Loucy (cell line): ENCODE results near the gene AP1G2.

Source experiments
- H2AFZ ChIP-seq: fragments of 200-600 bp; sonication (generic); 2 replicates; pipeline ENCODE4 v1.6.0; 2016; ENCODE audit warnings: antibody characterized with exemption, mild to moderate bottlenecking, low read length, moderate library complexity
- H3F3A ChIP-seq: fragments of 200-600 bp; 2 replicates; pipeline ENCODE4 v1.6.0; 2016; ENCODE audit warnings: antibody characterized with exemption, low read depth, mild to moderate bottlenecking
- H3K27me3 ChIP-seq: fragments of 200-600 bp; sonication (generic); 2 replicates; pipeline ENCODE4 v1.6.1; 2014; ENCODE audit warnings: low read length, mild to moderate bottlenecking; ENCODE audit not compliant: insufficient read depth, poor library complexity, severe bottlenecking
- H3K36me3 ChIP-seq: fragments of 200-600 bp; sonication (generic); 2 replicates; pipeline ENCODE4 v1.6.1; 2016; ENCODE audit warnings: low read length; ENCODE audit not compliant: insufficient read depth
- H3K4me1 ChIP-seq: fragments of 200-600 bp; sonication (generic); 2 replicates; pipeline ENCODE4 v1.5.1; 2014; ENCODE audit warnings: low read length, mild to moderate bottlenecking; ENCODE audit not compliant: insufficient read depth, poor library complexity, severe bottlenecking
- H3K4me2 ChIP-seq: fragments of 200-600 bp; sonication (generic); 2 replicates; pipeline ENCODE4 v1.6.0; 2014; ENCODE audit warnings: antibody characterized with exemption, low read length, low read depth, mild to moderate bottlenecking; ENCODE audit not compliant: poor library complexity, severe bottlenecking
- H3K4me3 ChIP-seq: fragments of 200-600 bp; sonication (generic); 2 replicates; pipeline ENCODE4 v1.5.1; 2014; ENCODE audit warnings: low read length, mild to moderate bottlenecking, mixed read lengths; ENCODE audit not compliant: poor library complexity, severe bottlenecking
- H3K79me2 ChIP-seq: fragments of 200-600 bp; sonication (generic); 2 replicates; pipeline ENCODE4 v1.6.1; 2014; ENCODE audit warnings: low read length; ENCODE audit not compliant: insufficient read depth
- H3K9ac ChIP-seq: fragments of 200-600 bp; sonication (generic); 2 replicates; pipeline ENCODE4 v1.6.0; 2014; ENCODE audit warnings: mild to moderate bottlenecking, low read depth, low read length, moderate library complexity; ENCODE audit not compliant: poor library complexity, severe bottlenecking
- H3K9me2 ChIP-seq: fragments of 200-600 bp; sonication (generic); replicated peaks from 2 replicates; pipeline ENCODE4 v1.6.1; 2016; ENCODE audit warnings: low read depth, low read length, mixed read lengths
- H3K9me3 ChIP-seq: fragments of 200-600 bp; sonication (generic); 2 replicates; pipeline ENCODE4 v1.6.1; 2014; ENCODE audit warnings: mild to moderate bottlenecking, antibody characterized with exemption, low read length, low read depth; ENCODE audit not compliant: insufficient read depth
- H4K20me1 ChIP-seq: fragments of 200-600 bp; sonication (generic); 2 replicates; pipeline ENCODE4 v1.6.0; 2014; ENCODE audit warnings: antibody characterized with exemption, low read length, mild to moderate bottlenecking; ENCODE audit not compliant: insufficient read depth, poor library complexity, severe bottlenecking
- CTCF ChIP-seq: fragments of 200-600 bp; sonication (generic); conservative IDR thresholded peaks from 2 replicates; pipeline ENCODE4 v1.5.1; 2014; ENCODE audit warnings: mild to moderate bottlenecking, antibody characterized with exemption, low read length
- EZH2phosphoT487 ChIP-seq: fragments of 200-600 bp; IDR thresholded peaks from 2 replicates; pipeline ENCODE4 v1.6.1; 2018; ENCODE audit warnings: antibody characterized with exemption, mild to moderate bottlenecking, moderate library complexity, borderline replicate concordance

Gene AP1G2

DNA sequence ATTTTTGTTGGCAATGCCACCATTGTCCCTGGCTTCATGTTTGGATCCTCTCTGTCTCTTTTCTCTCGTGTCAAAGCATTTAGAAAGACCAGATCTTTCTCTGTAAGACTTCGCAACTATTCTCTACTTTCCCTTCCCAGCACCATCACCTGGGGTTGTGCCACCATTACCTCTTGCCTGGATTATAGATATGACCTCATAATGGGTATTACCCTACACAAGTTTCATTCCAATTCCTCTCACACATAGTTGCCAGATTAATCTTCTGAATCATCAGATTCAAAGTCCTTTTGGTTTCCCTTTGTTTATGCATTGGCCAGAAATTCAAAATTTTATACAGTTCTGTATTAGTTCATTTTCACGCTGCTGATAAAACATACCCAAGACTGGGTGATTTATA lies 41.4 kb upstream of the AP1G2 start:
- Histone ChIP-seq H3K4me1 (peaks cover 20% of the 10 kb centered on the region), H3K27me3 (no peaks in the 10 kb centered on the region), H3K9ac (no peak overlapping the region), H4K20me1 (no peaks in the 10 kb centered on the region), H3K79me2 (no peaks in the 10 kb centered on the region), H3K9me2 (no peaks in the 10 kb centered on the region), H2AFZ (no peak overlapping the region), H3K36me3 (no peaks in the 10 kb centered on the region), H3K4me2 (no peak overlapping the region), H3K9me3 (no peaks in the 10 kb centered on the region), H3K4me3 (no peak overlapping the region), H3F3A (peaks cover 3% of the 10 kb centered on the region; the same call in 1 of the 2 replicates)
- no peak for TF ChIP-seq CTCF
- TF ChIP-seq EZH2phosphoT487, result no peak

- H3K36me3 ChIP-seq, result no peaks in the 10 kb centered on the region
- no peaks in the 10 kb centered on the region for H3K9me3 ChIP-seq
- no peaks in the 10 kb centered on the region for H3K9me2 ChIP-seq
- H3F3A ChIP-seq, result peaks cover 3% of the 10 kb centered on the region; the same call in 1 of the 2 replicates
- no peaks in the 10 kb centered on the region for H4K20me1 ChIP-seq
- TF ChIP-seq EZH2phosphoT487 (no peak), CTCF (no peak)
- H2AFZ ChIP-seq, result no peak overlapping the region
- H3K4me3 ChIP-seq, result no peak overlapping the region
- no peak overlapping the region for H3K9ac ChIP-seq
- H3K27me3 ChIP-seq, result no peaks in the 10 kb centered on the region
- H3K4me2 ChIP-seq, result no peak overlapping the region
- H3K4me1 ChIP-seq, result peaks cover 20% of the 10 kb centered on the region
- no peaks in the 10 kb centered on the region for H3K79me2 ChIP-seq
Observed at GRCh38 chr14:23608454-23608853, 40.9 kb upstream of the AP1G2 start.

GRCh38 chr14:23605931-23606585 lies 38.5 kb upstream of the AP1G2 start:
- no peak for TF ChIP-seq EZH2phosphoT487
- no peak for TF ChIP-seq CTCF
- no peaks in the 10 kb centered on the region for H3K36me3 ChIP-seq
- H3K9ac ChIP-seq, result no peak overlapping the region
- H3K4me2 ChIP-seq, result no peak overlapping the region
- no peaks in the 10 kb centered on the region for H4K20me1 ChIP-seq
- H3K9me2 ChIP-seq, result no peaks in the 10 kb centered on the region
- H3K79me2 ChIP-seq, result no peaks in the 10 kb centered on the region
- no peak overlapping the region for H2AFZ ChIP-seq
- H3K4me1 ChIP-seq, result peaks cover 30% of the 10 kb centered on the region
- H3K9me3 ChIP-seq, result no peaks in the 10 kb centered on the region
- peaks cover 3% of the 10 kb centered on the region; the same call in 1 of the 2 replicates for H3F3A ChIP-seq
- H3K4me3 ChIP-seq, result no peak overlapping the region
- H3K27me3 ChIP-seq, result no peaks in the 10 kb centered on the region
